Measurements from ENCODE around the gene ACVR1B. TPM values are rescaled to one million over a fixed set of nuclear protein-coding genes. Genes with fewer than 3 reads are reported as not detected.
A peak's percentile ranks its signal among the peaks of the same experiment; 100 is the strongest.

The ACVR1B gene
- total RNA-seq, 4 donors from 2014 or later: 9.1 to 71.6 (median 59.2) TPM

- no peak overlapping the region for H3K27ac ChIP-seq
- peaks cover 0 to 17% (median 8%) of the 10 kb centered on the region in 4 donors for H3K4me1 ChIP-seq
- no peaks in the 10 kb centered on the region for H3K9me3 ChIP-seq
- TF ChIP-seq POLR2A (IDR thresholded peaks at IDR 0.05) (no peak), CTCF (IDR thresholded peaks at IDR 0.05) (no peak)
- no peaks in the 10 kb centered on the region for H3K36me3 ChIP-seq
- DNase-seq: peak in 1 of 3 donors; percentile 25
- no peaks in the 10 kb centered on the region for H3K27me3 ChIP-seq
- no peak overlapping the region for H3K4me3 ChIP-seq
These were observed 26.8 kb upstream of the ACVR1B start for GRCh38 chr12:51924551-51925319.

- no peak for DNase-seq
- Histone ChIP-seq H3K27ac (peak overlapping the region in 1 of 4 donors; percentile 10), H3K27me3 (no peaks in the 10 kb centered on the region)
These were observed 26.0 kb upstream of the ACVR1B start for GRCh38 chr12:51925346-51926063.

GRCh38 chr12:51926064-51926632 is 25.4 kb upstream of the ACVR1B start:
- peaks cover 0 to 17% (median 8%) of the 10 kb centered on the region in 4 donors for H3K4me1 ChIP-seq
- H3K27ac ChIP-seq: peak overlapping the region in 2 of 4 donors; percentile 1 to 10
- peak in 1 of 3 donors; percentile 43 for DNase-seq
- H3K9me3 ChIP-seq: no peaks in the 10 kb centered on the region
- no peaks in the 10 kb centered on the region for H3K27me3 ChIP-seq
- no peak overlapping the region for H3K4me3 ChIP-seq
- no peak for TF ChIP-seq CTCF (IDR thresholded peaks at IDR 0.05)
- no peaks in the 10 kb centered on the region for H3K36me3 ChIP-seq

More at GRCh38 chr12:51925346-51926063, 26.0 kb upstream of the ACVR1B start:
- Histone ChIP-seq H3K9me3 (no peaks in the 10 kb centered on the region), H3K4me1 (peaks cover 0 to 17% (median 8%) of the 10 kb centered on the region in 4 donors), H3K36me3 (no peaks in the 10 kb centered on the region), H3K4me3 (no peak overlapping the region)
- TF ChIP-seq POLR2A (IDR thresholded peaks at IDR 0.05): no peak
- TF ChIP-seq CTCF (IDR thresholded peaks at IDR 0.05): no peak

GRCh38 chr12:51926718-51927117 is 24.8 kb upstream of the ACVR1B start:
- peak; percentile 25 to 81 (median 68) for DNase-seq
- no peaks in the 10 kb centered on the region for H3K9me3 ChIP-seq
- peak overlapping the region in 1 of 4 donors; percentile 1 for H3K27ac ChIP-seq
- H3K4me1 ChIP-seq: peaks cover 0 to 17% (median 8%) of the 10 kb centered on the region in 4 donors
- no peaks in the 10 kb centered on the region for H3K36me3 ChIP-seq
- no peak overlapping the region for H3K4me3 ChIP-seq
- H3K27me3 ChIP-seq: no peaks in the 10 kb centered on the region
- TF ChIP-seq POLR2A (IDR thresholded peaks at IDR 0.05): no peak
- peak; percentile 22 to 83 (median 57) for TF ChIP-seq CTCF (IDR thresholded peaks at IDR 0.05)

- Histone ChIP-seq H3K4me3 (no peak overlapping the region), H3K36me3 (no peaks in the 10 kb centered on the region), H3K9me3 (no peaks in the 10 kb centered on the region), H3K4me1 (no peaks in the 10 kb centered on the region), H3K27me3 (no peaks in the 10 kb centered on the region), H3K27ac (no peak overlapping the region)
- DNase-seq: peak in 1 of 3 donors; percentile 19
- TF ChIP-seq POLR2A (IDR thresholded peaks at IDR 0.05): no peak
- TF ChIP-seq CTCF (IDR thresholded peaks at IDR 0.05): no peak
These were observed 19.1 kb upstream of the ACVR1B start for GRCh38 chr12:51932218-51933076.

All from Peyer's patch (tissue), 4 donors.